SK-N-MC (cell line): ENCODE measurements around the gene NCKIPSD.
A peak's percentile ranks its signal among the peaks of the same experiment; 100 is the strongest.

Experiments used
- DNase-seq: peaks from one replicate; pipeline ENCODE4 v3.0.0-alpha.2; 2011; ENCODE audit warnings: low read depth, low spot score
- H3K27ac ChIP-seq: fragments of 200-600 bp; sonication (generic); 2 replicates; pipeline ENCODE4 v1.5.1; 2016; ENCODE audit warnings: mixed run types
- H3K36me3 ChIP-seq: fragments of 200-600 bp; sonication (generic); 2 replicates; pipeline ENCODE4 v1.6.1; 2017; ENCODE audit warnings: antibody characterized with exemption, low read length, mixed read lengths; ENCODE audit not compliant: insufficient read depth
- H3K4me3 ChIP-seq: fragments of 200-600 bp; sonication (generic); 2 replicates; pipeline ENCODE4 v1.5.1; 2016
- H3K9ac ChIP-seq: fragments of 200-600 bp; sonication (generic); 2 replicates; pipeline ENCODE4 v1.8.0; 2017; ENCODE audit warnings: mixed run types, mixed read lengths; ENCODE audit not compliant: insufficient read length
- H3K9me3 ChIP-seq: fragments of 200-600 bp; sonication (generic); 2 replicates; pipeline ENCODE4 v1.6.1; 2017; ENCODE audit warnings: low read depth, mild to moderate bottlenecking, antibody characterized with exemption, low read length, moderate library complexity, mixed read lengths
- EZH2 ChIP-seq: fragments of 200-600 bp; sonication (generic); IDR thresholded peaks from one replicate; pipeline ENCODE4 v1.6.1; 2017; ENCODE audit warnings: antibody characterized with exemption
- FOXP2 ChIP-seq: optimal IDR thresholded peaks from 2 replicates; pipeline ENCODE3; 2011; ENCODE audit warnings: mild to moderate bottlenecking, moderate library complexity; ENCODE audit not compliant: insufficient read depth; ENCODE audit errors: extremely low read length, control extremely low read depth
- POLR2AphosphoS5 ChIP-seq: IDR thresholded peaks from 2 replicates; pipeline ENCODE4 v1.6.1; 2012; ENCODE audit warnings: mild to moderate bottlenecking, low read depth, low read length, borderline replicate concordance

NCKIPSD gene

GRCh38 chr3:48684480-48685143 lies 1.1 kb downstream of the NCKIPSD start:
- peaks cover 12% of the 10 kb centered on the region; the same call in 1 of the 2 replicates for H3K36me3 ChIP-seq
- no peak for TF ChIP-seq EZH2
- no peak for TF ChIP-seq POLR2AphosphoS5
- TF ChIP-seq FOXP2: no peak

DNA sequence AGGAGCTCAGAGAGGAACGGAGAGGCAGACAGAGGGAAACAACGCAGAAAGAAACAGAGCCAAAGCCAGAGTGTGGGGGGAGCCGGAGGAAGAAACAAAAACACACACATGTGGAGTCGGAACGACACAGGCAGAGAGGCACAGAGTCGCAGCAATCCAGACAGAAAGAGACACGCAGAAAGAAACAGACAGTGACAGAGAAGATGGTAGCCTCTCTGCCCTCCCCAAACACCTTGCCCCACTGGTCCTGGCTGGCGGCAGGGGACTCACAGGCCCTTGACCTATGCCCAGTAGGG lies 1.7 kb downstream of the NCKIPSD start:
- Histone ChIP-seq H3K9ac (peak overlapping the region; percentile 15), H3K36me3 (peaks cover 9% of the 10 kb centered on the region; the same call in 1 of the 2 replicates), H3K4me3 (0 out of 2 replicates have a peak overlapping the region, but pooled peaks have one; percentile 57), H3K27ac (no peak overlapping the region), H3K9me3 (no peaks in the 10 kb centered on the region)
- DNase-seq: no peak
- no peak for TF ChIP-seq POLR2AphosphoS5
- TF ChIP-seq EZH2: no peak
- no peak for TF ChIP-seq FOXP2

More at GRCh38 chr3:48684480-48685143, 1.1 kb downstream of the NCKIPSD start:
- Histone ChIP-seq H3K27ac (no peak overlapping the region), H3K9ac (peak overlapping the region; percentile 20), H3K4me3 (peak overlapping the region; percentile 57), H3K9me3 (no peaks in the 10 kb centered on the region)
- DNase-seq: no peak

DNA sequence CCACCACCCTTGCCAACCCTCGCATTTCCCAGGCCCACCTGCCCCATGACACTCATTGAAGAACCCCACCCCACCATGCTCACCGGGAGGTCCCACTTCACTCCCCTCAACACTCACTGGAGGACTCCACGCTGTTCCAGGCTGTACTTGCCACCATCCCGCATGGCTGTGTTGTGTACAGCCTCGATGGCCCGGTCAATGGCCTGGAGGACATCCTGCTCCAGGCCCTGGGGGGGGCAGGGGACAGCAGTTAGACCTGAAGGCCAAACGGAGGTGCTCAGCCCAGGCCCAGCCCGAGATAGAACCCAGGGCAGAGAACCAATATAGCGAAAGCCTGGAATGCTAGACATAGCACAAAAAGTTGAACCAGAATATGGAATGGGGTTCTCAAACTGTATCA lies 2.9 kb downstream of the NCKIPSD start:
- no peak for DNase-seq
- Histone ChIP-seq H3K9ac (no peak overlapping the region), H3K4me3 (peak overlapping the region; percentile 25; the same call in 1 of the 2 replicates), H3K36me3 (no peaks in the 10 kb centered on the region; the same call in 1 of the 2 replicates), H3K9me3 (no peaks in the 10 kb centered on the region), H3K27ac (no peak overlapping the region)
- TF ChIP-seq EZH2: no peak
- no peak for TF ChIP-seq FOXP2
- TF ChIP-seq POLR2AphosphoS5: no peak

DNA sequence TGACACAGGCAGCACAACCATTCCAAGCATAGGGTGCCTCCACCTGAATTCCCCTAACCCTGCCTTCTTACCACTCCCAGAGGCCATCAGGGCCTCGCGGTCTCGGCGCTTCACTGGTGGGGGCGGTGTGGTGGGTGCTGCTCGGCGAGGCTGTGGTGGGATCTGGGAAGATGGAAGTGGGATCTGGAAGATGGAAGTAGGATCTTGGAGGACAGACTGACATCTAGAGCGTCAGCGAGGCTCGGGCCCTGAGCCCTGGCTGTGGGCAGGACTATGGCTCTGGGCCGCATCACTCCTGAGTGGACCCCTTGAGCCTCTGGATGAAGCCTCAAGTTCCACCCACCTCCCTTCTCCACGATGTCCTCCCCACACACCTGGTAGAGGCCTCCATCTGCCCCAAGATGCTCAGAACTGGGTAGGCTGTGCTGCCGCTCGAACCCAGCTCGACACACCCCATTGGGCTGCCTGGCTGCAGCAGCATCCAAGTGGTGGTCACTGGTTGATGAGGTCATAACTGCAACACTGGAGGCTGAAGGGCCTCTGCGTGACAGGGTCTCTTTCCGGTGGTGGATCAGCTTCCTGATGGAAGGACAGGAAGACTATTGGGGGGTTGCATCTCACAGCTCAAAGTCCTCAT lies 3.6 kb downstream of the NCKIPSD start:
- no peak overlapping the region for H3K4me3 ChIP-seq
- DNase-seq: no peak
- H3K9me3 ChIP-seq: no peaks in the 10 kb centered on the region
- H3K36me3 ChIP-seq: no peaks in the 10 kb centered on the region; the same call in 1 of the 2 replicates
- no peak overlapping the region for H3K9ac ChIP-seq
- no peak for TF ChIP-seq EZH2
- TF ChIP-seq FOXP2: no peak
- TF ChIP-seq POLR2AphosphoS5: no peak
- H3K27ac ChIP-seq: no peak overlapping the region

DNA sequence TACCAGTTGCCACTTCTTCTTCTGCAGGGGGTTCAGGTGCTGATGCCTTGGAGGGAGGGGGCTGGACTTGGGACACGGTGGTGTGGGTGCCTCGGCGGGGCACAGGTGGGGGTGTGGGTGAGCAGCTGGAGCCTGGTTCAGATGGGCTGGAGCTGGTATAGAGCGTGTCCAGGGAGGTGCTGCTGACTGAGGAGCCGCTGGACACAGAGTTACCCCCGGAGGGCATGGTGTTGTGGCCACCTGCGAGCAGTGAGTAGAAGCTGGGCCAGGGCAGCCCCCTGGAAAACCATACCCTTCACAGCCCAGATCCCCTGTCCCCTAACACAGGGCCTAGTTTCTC lies 4.2 kb downstream of the NCKIPSD start:
- H3K4me3 ChIP-seq: no peak overlapping the region
- TF ChIP-seq POLR2AphosphoS5 (no peak), FOXP2 (no peak), EZH2 (no peak)
- DNase-seq: no peak
- no peaks in the 10 kb centered on the region; the same call in 1 of the 2 replicates for H3K36me3 ChIP-seq
- no peaks in the 10 kb centered on the region for H3K9me3 ChIP-seq
- H3K9ac ChIP-seq: no peak overlapping the region
- H3K27ac ChIP-seq: no peak overlapping the region

DNA sequence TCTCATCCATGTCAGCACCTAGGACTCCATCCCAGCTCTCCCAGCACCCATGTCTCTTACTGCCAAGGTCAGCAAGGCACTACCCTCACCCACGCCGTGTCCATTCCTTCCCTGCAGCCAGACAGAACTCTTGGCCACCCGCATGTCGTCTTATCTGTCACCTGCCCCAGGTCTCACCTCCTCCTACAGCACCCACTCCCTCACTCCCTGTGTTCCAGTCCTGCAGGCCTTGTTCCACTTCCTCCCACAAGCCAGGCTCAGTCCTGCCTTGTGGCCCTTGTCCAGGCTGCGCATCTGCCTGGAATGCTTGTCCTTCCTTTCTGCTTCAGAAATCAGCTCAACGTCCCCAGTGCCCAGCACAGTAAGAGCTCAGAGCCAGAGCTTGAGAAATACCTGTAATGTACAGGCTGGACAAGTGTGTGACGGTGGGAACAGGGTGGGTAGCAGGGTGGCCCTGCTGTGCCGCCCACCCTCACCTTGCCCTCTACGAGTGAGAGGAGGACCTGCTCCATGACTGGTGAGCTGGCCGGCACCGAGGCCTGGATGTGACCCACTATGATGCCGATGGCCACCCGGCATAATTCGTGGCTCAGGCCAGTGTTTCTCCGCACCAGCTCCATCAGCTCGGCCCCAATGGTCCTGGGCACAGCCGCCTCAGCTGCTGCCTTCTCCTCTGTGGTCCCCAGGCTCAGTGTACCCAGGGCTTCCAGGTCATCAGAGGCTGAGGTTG lies 4.7 kb downstream of the NCKIPSD start:
- TF ChIP-seq EZH2 (no peak), FOXP2 (no peak), POLR2AphosphoS5 (no peak)
- no peak overlapping the region for H3K4me3 ChIP-seq
- no peaks in the 10 kb centered on the region; the same call in 1 of the 2 replicates for H3K36me3 ChIP-seq
- no peak overlapping the region for H3K9ac ChIP-seq
- no peak for DNase-seq
- no peak overlapping the region for H3K27ac ChIP-seq
- no peaks in the 10 kb centered on the region for H3K9me3 ChIP-seq

DNA sequence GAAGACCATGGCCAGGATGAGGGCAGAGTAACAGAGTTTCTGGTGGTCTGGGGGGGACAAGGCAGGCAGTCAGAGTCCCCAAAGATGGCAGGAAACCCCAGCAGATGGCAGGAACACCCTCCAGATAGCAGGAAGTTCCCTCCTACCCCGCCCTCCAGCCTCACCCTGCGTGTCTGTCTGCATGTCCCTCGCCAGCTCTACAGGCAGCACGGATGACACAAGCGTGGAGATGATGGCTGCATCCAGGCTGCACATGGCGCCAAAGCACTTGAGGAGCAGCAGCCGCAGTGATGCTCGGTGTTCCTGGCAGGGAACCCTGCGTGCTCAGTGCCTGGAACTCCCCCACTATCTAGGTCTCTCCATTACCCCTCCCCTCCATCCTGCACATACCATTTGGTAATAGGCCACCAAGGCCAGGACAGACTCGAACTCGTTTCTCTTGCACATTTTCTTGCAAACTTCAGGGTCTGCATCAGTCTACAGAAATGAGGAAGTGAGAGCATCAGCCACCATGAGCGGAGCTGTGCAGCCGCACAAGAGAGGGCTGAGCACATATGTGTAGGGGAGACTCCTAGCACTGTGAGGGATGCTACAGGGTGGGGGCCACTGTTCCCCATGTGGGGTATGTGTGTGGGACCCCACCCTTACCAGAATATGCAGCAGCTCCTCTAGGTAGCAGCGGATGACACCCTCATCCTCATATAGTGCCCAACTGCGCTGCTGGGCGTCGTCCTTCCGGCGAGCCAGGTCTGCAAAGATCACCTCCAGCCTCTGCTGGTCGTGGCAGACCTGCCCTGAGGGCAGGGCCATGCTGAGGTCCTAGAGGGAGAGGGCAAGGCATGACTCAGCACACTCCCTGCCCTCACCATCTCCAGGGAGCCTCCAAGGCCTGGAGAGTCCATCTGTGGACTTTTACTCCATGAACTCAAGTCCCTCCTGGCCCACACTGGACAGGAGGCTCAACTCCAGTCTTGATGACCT lies 6.0 kb downstream of the NCKIPSD start:
- no peak overlapping the region for H3K9ac ChIP-seq
- H3K9me3 ChIP-seq: no peaks in the 10 kb centered on the region
- H3K27ac ChIP-seq: no peak overlapping the region
- TF ChIP-seq FOXP2 (no peak), EZH2 (no peak), POLR2AphosphoS5 (no peak)
- no peak overlapping the region for H3K4me3 ChIP-seq
- no peak for DNase-seq
- H3K36me3 ChIP-seq: no peaks in the 10 kb centered on the region; the same call in 1 of the 2 replicates
